RWPE1 (cell line): ENCODE measurements around the gene ADGRE2.
"Not testable (repeated sequence)": the region's sequence is repeated elsewhere in the genome, so short reads cannot be mapped to it uniquely, and the experiment has no call there.

Source experiments
- CTCF ChIA-PET: fragments of 350-600 bp; sonication (Branson Sonifier 250); formaldehyde crosslinking; extraction: SDS; loops from one replicate; lab custom pipeline; 2021; lab: Yijun Ruan, JAX
- POLR2A ChIA-PET: fragments of 400-600 bp; formaldehyde crosslinking; extraction: SDS; loops from one replicate; lab custom pipeline; 2020; ENCODE audit warnings: antibody characterized with exemption; ENCODE audit not compliant: low non-redundant PET; lab: Yijun Ruan, JAX
- DNase-seq: peaks from one replicate; pipeline ENCODE4 v3.0.0; 2012; ENCODE audit warnings: low spot score
- H3K27ac ChIP-seq: fragments of 450-650 bp; 2 replicates; pipeline ENCODE4 v1.5.1; 2017
- CTCF ChIP-seq: fragments of 450-650 bp; conservative IDR thresholded peaks from 2 replicates; pipeline ENCODE4 v1.5.1; 2017; ENCODE audit warnings: low read depth, mild to moderate bottlenecking

Gene ADGRE2

GRCh38 chr19:14774373-14774772, 4.0 kb downstream of the ADGRE2 start:
- no peak for DNase-seq
- ChIA-PET POLR2A (no interaction called here), CTCF (interaction anchor here (0.7 to 1.2 kb wide), 2 partner anchors 12 to 150 kb away, joined by 3 read pairs; no protein-coding TSS in a partner anchor)
- no peak overlapping the region for H3K27ac ChIP-seq
- TF ChIP-seq CTCF = no peak

- H3K27ac ChIP-seq, POLR2A ChIA-PET, DNase-seq: not testable (repeated sequence)
- CTCF ChIA-PET = interaction anchor here (1.2 kb wide), 1 partner anchor 12 kb away, joined by 3 read pairs; no protein-coding TSS in a partner anchor
Measured at GRCh38 chr19:14773722-14774121, 4.6 kb downstream of the ADGRE2 start.

GRCh38 chr19:14772995-14773394, 5.4 kb downstream of the ADGRE2 start:
- TF ChIP-seq CTCF = no peak
- DNase-seq = no peak
- POLR2A ChIA-PET = no interaction called here
- H3K27ac ChIP-seq = no peak overlapping the region
- CTCF ChIA-PET = no interaction called here

GRCh38 chr19:14772467-14772866, 5.9 kb downstream of the ADGRE2 start:
- no peak for DNase-seq
- POLR2A ChIA-PET = interaction anchor here (0.6 kb wide), 1 partner anchor 11 kb away, joined by 4 read pairs; no protein-coding TSS in a partner anchor

GRCh38 chr19:14770944-14771839, 7.2 kb downstream of the ADGRE2 start:
- TF ChIP-seq CTCF = no peak
- no peak for DNase-seq
- POLR2A ChIA-PET = no interaction called here
- CTCF ChIA-PET = interaction anchor here (1.2 kb wide), 1 partner anchor 15 kb away, joined by 3 read pairs; no protein-coding TSS in a partner anchor
- H3K27ac ChIP-seq = no peak overlapping the region

More at GRCh38 chr19:14772467-14772866, 5.9 kb downstream of the ADGRE2 start:
- no peak for TF ChIP-seq CTCF
- CTCF ChIA-PET = no interaction called here
- H3K27ac ChIP-seq = no peak overlapping the region

- no peak overlapping the region for H3K27ac ChIP-seq
- no peak for DNase-seq
- ChIA-PET POLR2A (no interaction called here), CTCF (no interaction called here)
- no peak for TF ChIP-seq CTCF
Measured at GRCh38 chr19:14770136-14770535, 8.2 kb downstream of the ADGRE2 start.

GRCh38 chr19:14769201-14769600, 9.2 kb downstream of the ADGRE2 start:
- CTCF ChIA-PET = no interaction called here
- TF ChIP-seq CTCF = no peak
- no peak for DNase-seq
- no peak overlapping the region for H3K27ac ChIP-seq
- POLR2A ChIA-PET = no interaction called here
